Airway epithelial cell (primary cell): ENCODE results near the gene CDK14. TPM values are rescaled to one million over a fixed set of nuclear protein-coding genes. Genes with fewer than 3 reads are reported as not detected.

ENCODE experiments used
- total RNA-seq: library from RNA; depleted of rRNA; stranded (reverse); fragments of >200 nt; gene quantifications from 2 replicates; pipeline ENCODE4 v1.2.3, GENCODE V29; 2015

Gene CDK14
- total RNA-seq = 5.5 and 5.7 TPM in 2 replicates

GRCh38 chr7:90595801-90596670 lies at the start of gene CDK14:
CDK14 (plus strand) TSS chr7:90596321; CDS start chr7:90596628, 307 bp downstream.

Other genes with a start within 250 kb of the CDK14 start
- gene GTPBP10, start 249.6 kb upstream of the CDK14 start, total RNA-seq = 8.2 and 12.0 TPM in 2 replicates
- 26.3 and 27.8 TPM in 2 replicates for gene CLDN12, start 192.9 kb upstream of the CDK14 start, total RNA-seq
- not detected in 2 replicates for gene PTTG1IP2, start 126.7 kb upstream of the CDK14 start, total RNA-seq